H9 (cell line): ENCODE results near the gene HIRIP3. TPM values are rescaled to one million over a fixed set of nuclear protein-coding genes. Genes with fewer than 3 reads are reported as not detected.

Experiments used
- DNase-seq: peaks from one replicate; pipeline ENCODE4 v3.0.0-alpha.2; 2017
- H2AFZ ChIP-seq: one replicate; pipeline ENCODE4 v1.6.1; 2013; ENCODE audit warnings: mild to moderate bottlenecking, low read length, control low read depth, moderate library complexity
- H2AK5ac ChIP-seq: 2 replicates; pipeline ENCODE4 v1.6.1; 2013; ENCODE audit warnings: low read length, control low read depth, mixed read lengths; ENCODE audit not compliant: insufficient read length
- H2BK120ac ChIP-seq: one replicate; pipeline ENCODE4 v1.6.1; 2013; ENCODE audit warnings: low read depth, mild to moderate bottlenecking, low read length, control low read depth, inconsistent platforms; ENCODE audit not compliant: poor library complexity, severe bottlenecking
- H2BK12ac ChIP-seq: 2 replicates; pipeline ENCODE4 v1.6.1; 2013; ENCODE audit warnings: low read length, control low read depth, mixed read lengths, low read depth; ENCODE audit not compliant: insufficient read length
- H2BK15ac ChIP-seq: 2 replicates; pipeline ENCODE4 v1.6.1; 2013; ENCODE audit warnings: low read depth, low read length, control low read depth
- H2BK20ac ChIP-seq: one replicate; pipeline ENCODE4 v1.6.1; 2013; ENCODE audit warnings: low read depth, mild to moderate bottlenecking, low read length, control low read depth, inconsistent platforms; ENCODE audit not compliant: poor library complexity, severe bottlenecking
- H2BK5ac ChIP-seq: 2 replicates; pipeline ENCODE4 v1.6.1; 2013; ENCODE audit warnings: low read length, control low read depth, mixed read lengths; ENCODE audit not compliant: insufficient read length
- H3K14ac ChIP-seq: 2 replicates; pipeline ENCODE4 v1.6.1; 2013; ENCODE audit warnings: low read length, control low read depth; ENCODE audit not compliant: insufficient read depth
- H3K18ac ChIP-seq: 2 replicates; pipeline ENCODE4 v1.6.1; 2013; ENCODE audit warnings: low read depth, mild to moderate bottlenecking, mixed read lengths, low read length, control low read depth; ENCODE audit not compliant: insufficient read length
- H3K23ac ChIP-seq: 2 replicates; pipeline ENCODE4 v1.6.1; 2013; ENCODE audit warnings: low read length, control low read depth, mixed read lengths, low read depth; ENCODE audit not compliant: insufficient read length
- H3K23me2 ChIP-seq: 2 replicates; pipeline ENCODE4 v1.6.1; 2013; ENCODE audit warnings: low read depth, mild to moderate bottlenecking, mixed read lengths, low read length, control low read depth; ENCODE audit not compliant: insufficient read length, poor library complexity, severe bottlenecking
- H3K27ac ChIP-seq: 2 replicates; pipeline ENCODE4 v1.5.1; 2013; ENCODE audit warnings: low read length, control low read depth, mixed read lengths, low read depth; ENCODE audit not compliant: insufficient read length
- H3K27me3 ChIP-seq: 2 replicates; pipeline ENCODE4 v1.6.1; 2013; ENCODE audit warnings: low read length, control low read depth, inconsistent platforms; ENCODE audit not compliant: insufficient read depth
- H3K4ac ChIP-seq: 2 replicates; pipeline ENCODE4 v1.6.1; 2013; ENCODE audit warnings: low read depth, mild to moderate bottlenecking, control low read depth, inconsistent platforms, low read length, moderate library complexity
- H3K4me1 ChIP-seq: 2 replicates; pipeline ENCODE4 v1.6.1; 2013; ENCODE audit warnings: low read length, control low read depth, inconsistent platforms; ENCODE audit not compliant: insufficient read depth
- H3K4me2 ChIP-seq: 2 replicates; pipeline ENCODE4 v1.6.1; 2013; ENCODE audit warnings: low read length, control low read depth, mixed read lengths; ENCODE audit not compliant: insufficient read length, insufficient read depth
- H3K56ac ChIP-seq: 2 replicates; pipeline ENCODE4 v1.6.1; 2013; ENCODE audit warnings: low read depth, mild to moderate bottlenecking, mixed read lengths, low read length, control low read depth; ENCODE audit not compliant: insufficient read length
- H3K79me1 ChIP-seq: 2 replicates; pipeline ENCODE4 v1.6.1; 2013; ENCODE audit warnings: low read depth, mild to moderate bottlenecking, moderate library complexity, low read length, control low read depth, inconsistent platforms; ENCODE audit not compliant: insufficient read depth, poor library complexity, severe bottlenecking
- H3K79me2 ChIP-seq: 2 replicates; pipeline ENCODE4 v1.6.1; 2013; ENCODE audit warnings: low read length, control low read depth, inconsistent platforms; ENCODE audit not compliant: insufficient read depth
- H3K9ac ChIP-seq: 2 replicates; pipeline ENCODE4 v1.6.1; 2013; ENCODE audit warnings: low read length, control low read depth, mixed read lengths; ENCODE audit not compliant: insufficient read length; ENCODE audit errors: extremely low read depth
- H3K9me3 ChIP-seq: one replicate; pipeline ENCODE4 v1.6.1; 2013; ENCODE audit warnings: low read depth, low read length, inconsistent platforms; ENCODE audit not compliant: control insufficient read depth
- H3T11ph ChIP-seq: one replicate; pipeline ENCODE4 v1.6.1; 2013; ENCODE audit warnings: mild to moderate bottlenecking, low read length, control low read depth, inconsistent platforms
- H4K20me1 ChIP-seq: one replicate; pipeline ENCODE4 v1.6.1; 2013; ENCODE audit not compliant: control insufficient read depth, insufficient read length, insufficient read depth
- H4K5ac ChIP-seq: 2 replicates; pipeline ENCODE4 v1.6.1; 2013; ENCODE audit warnings: low read depth, mild to moderate bottlenecking, mixed read lengths, low read length, control low read depth; ENCODE audit not compliant: insufficient read length
- H4K8ac ChIP-seq: replicated peaks from 2 replicates; pipeline ENCODE4 v1.6.1; 2013; ENCODE audit warnings: low read length, control low read depth, mixed read lengths, low read depth; ENCODE audit not compliant: insufficient read length
- H4K91ac ChIP-seq: 2 replicates; pipeline ENCODE4 v1.6.1; 2013; ENCODE audit warnings: low read depth, mild to moderate bottlenecking, moderate library complexity, mixed read lengths, low read length, control low read depth; ENCODE audit not compliant: insufficient read length
- H3K27ac Mint-ChIP-seq, 3 experiments: 2 replicates in 2 of 3; 3 replicates in 1 of 3; pipeline ENCODE4 v1.8.0; 2020 to 2021; ENCODE audit warnings: mixed read lengths in 3 of 3, mild to moderate bottlenecking in 1 of 3, moderate library complexity in 1 of 3
- H3K27me3 Mint-ChIP-seq: 2 replicates; pipeline ENCODE4 v1.8.0; 2021; ENCODE audit warnings: low read depth, mild to moderate bottlenecking, moderate library complexity, mixed read lengths
- H3K36me3 Mint-ChIP-seq, 3 experiments: 2 replicates in 2 of 3; 3 replicates in 1 of 3; pipeline ENCODE4 v1.8.0; 2020 to 2021; ENCODE audit warnings: low read depth in 3 of 3, mixed read lengths in 3 of 3; ENCODE audit not compliant: insufficient read depth in 1 of 3
- H3K4me1 Mint-ChIP-seq, 2 experiments: 2 replicates each; pipeline ENCODE4 v1.8.0; 2020; ENCODE audit warnings: mixed read lengths in 2 of 2
- H3K4me3 Mint-ChIP-seq, 2 experiments: 2 replicates in 1 of 2; 3 replicates in 1 of 2; pipeline ENCODE4 v1.8.0; 2020 to 2021; ENCODE audit warnings: mild to moderate bottlenecking in 2 of 2, mixed read lengths in 2 of 2, moderate library complexity in 1 of 2
- H3K9me3 Mint-ChIP-seq, 2 experiments: 2 replicates in 1 of 2; 3 replicates in 1 of 2; pipeline ENCODE4 v1.8.0; 2020; ENCODE audit warnings: mild to moderate bottlenecking in 2 of 2, mixed read lengths in 2 of 2, moderate library complexity in 1 of 2
- WGBS: extraction: QIAGEN DNeasy Blood & Tissue Kit; methylation state at CpG from one replicate; pipeline ENCODE4 v1.1.7; 2013; ENCODE audit warnings: missing lambda C conversion rate, low lambda C conversion rate, mixed read lengths; ENCODE audit not compliant: insufficient read length; ENCODE audit errors: extremely low coverage; 5-methylcytosine and 5-hydroxymethylcytosine counted together
- total RNA-seq: library from RNA; stranded (reverse); gene quantifications from 2 replicates; pipeline ENCODE4 v1.2.1, GENCODE V29; 2021
- TF ChIP-seq, protein P1 (sequence below): fragments of 200-600 bp; sonication (generic); conservative IDR thresholded peaks from 3 replicates; pipeline ENCODE4 v1.8.0; 2021; ENCODE audit warnings: antibody characterized with exemption, mild to moderate bottlenecking

The HIRIP3 gene
- total RNA-seq, 1 experiment from 2014 or later, result 21.6 TPM

DNA sequence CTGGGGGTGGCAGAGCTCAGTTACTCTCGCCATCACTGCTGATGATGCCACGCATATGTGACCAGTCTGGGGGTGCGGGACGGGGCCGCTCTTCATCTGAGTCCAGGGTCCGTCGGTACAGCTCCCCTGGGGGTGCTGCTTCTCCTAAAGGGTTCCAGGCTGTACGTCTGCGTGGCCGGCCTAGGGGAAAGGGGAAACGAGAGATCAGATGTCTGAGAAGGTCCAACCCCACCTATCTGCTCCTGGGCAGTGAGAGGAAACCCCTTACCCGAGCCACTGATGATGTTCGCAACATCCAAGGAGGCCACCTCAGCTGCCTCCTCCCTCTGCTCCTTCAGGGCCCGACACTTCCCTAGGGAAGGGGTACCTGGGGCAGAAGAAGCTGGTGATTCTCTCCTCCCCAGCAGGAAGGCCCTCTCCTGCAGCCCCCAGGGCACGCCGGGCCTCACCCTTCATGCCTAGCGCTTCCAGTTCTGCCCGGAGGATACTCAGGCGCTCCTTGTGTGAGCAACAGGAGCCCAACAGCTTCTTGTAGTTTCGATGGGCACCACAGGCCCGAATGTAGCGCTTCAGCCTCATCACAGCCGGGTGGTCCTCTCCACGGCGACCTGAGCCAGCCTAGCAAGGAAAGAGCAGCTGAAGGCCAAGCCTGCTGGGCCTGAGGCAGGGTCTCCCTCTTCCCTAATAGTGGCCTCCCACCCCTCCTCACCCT is 2.1 kb downstream of the HIRIP3 start:
- no peak for DNase-seq
- no peak overlapping the region for H3K27ac Mint-ChIP-seq
- H3K4me1 ChIP-seq, result no peaks in the 10 kb centered on the region
- H2BK15ac ChIP-seq, result no peak overlapping the region
- H3K27ac ChIP-seq, result no peak overlapping the region
- no peaks in the 10 kb centered on the region for H3K79me1 ChIP-seq
- no peak overlapping the region for H3K14ac ChIP-seq
- WGBS, result no CpG with 5 or more reads among the region's 25 CpGs
- H3K9me3 Mint-ChIP-seq, result no peaks in the 10 kb centered on the region
- H4K5ac ChIP-seq, result no peak overlapping the region
- H4K91ac ChIP-seq, result no peak overlapping the region
- H3K27me3 ChIP-seq, result no peaks in the 10 kb centered on the region
- H3K9ac ChIP-seq, result no peak overlapping the region
- no peak overlapping the region for H2BK12ac ChIP-seq
- H3K18ac ChIP-seq, result no peak overlapping the region
- no peaks in the 10 kb centered on the region; the same call in 1 of the 2 replicates for H3K79me2 ChIP-seq
- no peaks in the 10 kb centered on the region; the same call in 1 of the 2 replicates for H3K27me3 Mint-ChIP-seq
- no peak overlapping the region for H3K23ac ChIP-seq
- peaks cover 15 to 18% of the 10 kb centered on the region in 2 experiments for H3K4me1 Mint-ChIP-seq
- no peak overlapping the region for H3T11ph ChIP-seq
- TF ChIP-seq, protein P1, sequence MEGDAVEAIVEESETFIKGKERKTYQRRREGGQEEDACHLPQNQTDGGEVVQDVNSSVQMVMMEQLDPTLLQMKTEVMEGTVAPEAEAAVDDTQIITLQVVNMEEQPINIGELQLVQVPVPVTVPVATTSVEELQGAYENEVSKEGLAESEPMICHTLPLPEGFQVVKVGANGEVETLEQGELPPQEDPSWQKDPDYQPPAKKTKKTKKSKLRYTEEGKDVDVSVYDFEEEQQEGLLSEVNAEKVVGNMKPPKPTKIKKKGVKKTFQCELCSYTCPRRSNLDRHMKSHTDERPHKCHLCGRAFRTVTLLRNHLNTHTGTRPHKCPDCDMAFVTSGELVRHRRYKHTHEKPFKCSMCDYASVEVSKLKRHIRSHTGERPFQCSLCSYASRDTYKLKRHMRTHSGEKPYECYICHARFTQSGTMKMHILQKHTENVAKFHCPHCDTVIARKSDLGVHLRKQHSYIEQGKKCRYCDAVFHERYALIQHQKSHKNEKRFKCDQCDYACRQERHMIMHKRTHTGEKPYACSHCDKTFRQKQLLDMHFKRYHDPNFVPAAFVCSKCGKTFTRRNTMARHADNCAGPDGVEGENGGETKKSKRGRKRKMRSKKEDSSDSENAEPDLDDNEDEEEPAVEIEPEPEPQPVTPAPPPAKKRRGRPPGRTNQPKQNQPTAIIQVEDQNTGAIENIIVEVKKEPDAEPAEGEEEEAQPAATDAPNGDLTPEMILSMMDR, result no peak
- peaks cover 9 to 63% (median 41%) of the 10 kb centered on the region in 3 experiments; a peak in 6 of 7 replicates for H3K36me3 Mint-ChIP-seq
- H3K23me2 ChIP-seq, result peaks cover 9% of the 10 kb centered on the region
- no peak overlapping the region for H4K8ac ChIP-seq
- H3K9me3 ChIP-seq, result no peaks in the 10 kb centered on the region
- no peak overlapping the region for H2BK120ac ChIP-seq
- no peak overlapping the region for H2BK20ac ChIP-seq
- H4K20me1 ChIP-seq, result no peaks in the 10 kb centered on the region
- H2BK5ac ChIP-seq, result no peak overlapping the region
- H3K56ac ChIP-seq, result no peak overlapping the region
- H2AK5ac ChIP-seq, result no peak overlapping the region
- no peak overlapping the region for H3K4ac ChIP-seq
- no peak overlapping the region for H3K4me3 Mint-ChIP-seq
- H2AFZ ChIP-seq, result no peak overlapping the region
- H3K4me2 ChIP-seq, result no peak overlapping the region
